HG03108 (cell line): ENCODE results near the gene TNFRSF1B.

ENCODE experiments used
- ATAC-seq: cut with Tn5 transposase; IDR thresholded peaks from one replicate; pipeline ENCODE4 v1.9.1; 2021; ENCODE audit warnings: moderate library complexity; ENCODE audit not compliant: unreplicated experiment

TNFRSF1B gene

GRCh38 chr1:12141163-12141850 lies 25.5 kb upstream of the TNFRSF1B start:
- ATAC-seq, result no peak

- ATAC-seq, result no peak
These were observed 24.5 kb upstream of the TNFRSF1B start for GRCh38 chr1:12142141-12142823.

GRCh38 chr1:12142891-12143630 lies 23.7 kb upstream of the TNFRSF1B start:
- ATAC-seq, result no peak

- no peak for ATAC-seq
These were observed 23.1 kb upstream of the TNFRSF1B start for GRCh38 chr1:12143631-12144155.

GRCh38 chr1:12144236-12144635 lies 22.6 kb upstream of the TNFRSF1B start:
- no peak for ATAC-seq

- no peak for ATAC-seq
These were observed 21.8 kb upstream of the TNFRSF1B start for GRCh38 chr1:12144969-12145368.

GRCh38 chr1:12145616-12146342 lies 21.0 kb upstream of the TNFRSF1B start:
- no peak for ATAC-seq

GRCh38 chr1:12146343-12147112 lies 20.3 kb upstream of the TNFRSF1B start:
- ATAC-seq, result no peak

- ATAC-seq, result no peak
These were observed 19.5 kb upstream of the TNFRSF1B start for GRCh38 chr1:12147201-12147701.

- ATAC-seq, result no peak
These were observed 18.4 kb upstream of the TNFRSF1B start for GRCh38 chr1:12148160-12148957.

- no peak for ATAC-seq
These were observed 17.6 kb upstream of the TNFRSF1B start for GRCh38 chr1:12148958-12149790.

GRCh38 chr1:12149791-12150175 lies 17.0 kb upstream of the TNFRSF1B start:
- ATAC-seq, result no peak

GRCh38 chr1:12150456-12151200 lies 16.2 kb upstream of the TNFRSF1B start:
- ATAC-seq, result no peak

GRCh38 chr1:12151465-12151864 lies 15.3 kb upstream of the TNFRSF1B start:
- no peak for ATAC-seq

- ATAC-seq, result peak; percentile 45
These were observed 14.5 kb upstream of the TNFRSF1B start for GRCh38 chr1:12152113-12152891.

- ATAC-seq, result peak; percentile 32
These were observed 13.5 kb upstream of the TNFRSF1B start for GRCh38 chr1:12153181-12153785.
